IMR-90 (cell line): ENCODE data around the gene ST8SIA4. TPM values are rescaled to one million over a fixed set of nuclear protein-coding genes. Genes with fewer than 3 reads are reported as not detected.

Experiments
- ATAC-seq: fragments of 200-7000 bp; cut with Tn5 transposase; 2 replicates; pipeline ENCODE4 v1.9.1; 2020; ENCODE audit warnings: low read depth, mild to moderate bottlenecking, moderate library complexity
- BruUV-seq: library from RNA; stranded (reverse); fragments of 400-500 nt; replicated peaks from 2 replicates; lab custom pipeline; 2021; lab: Mats Ljungman, UMichigan
- CTCF ChIA-PET: fragments of 300-600 bp; formaldehyde crosslinking; extraction: SDS; loops from one replicate; lab custom pipeline; 2021; ENCODE audit warnings: antibody characterized with exemption; lab: Yijun Ruan, JAX
- POLR2A ChIA-PET: fragments of 300-600 bp; sonication (Branson Sonifier 250); formaldehyde crosslinking; loops from one replicate; lab custom pipeline; 2022; ENCODE audit warnings: antibody characterized with exemption; ENCODE audit not compliant: unreplicated experiment; lab: Charles Lee
- DNase-seq: peaks from one replicate; pipeline ENCODE4 v3.0.0; 2013
- H2AFZ ChIP-seq: replicated peaks from 2 replicates; pipeline ENCODE3; 2013; ENCODE audit warnings: low read length, mild to moderate bottlenecking; ENCODE audit not compliant: poor library complexity
- H2AK5ac ChIP-seq: 2 replicates; pipeline ENCODE4 v1.6.1; 2013; ENCODE audit warnings: low read depth, low read length, inconsistent platforms
- H2AK9ac ChIP-seq: replicated peaks from 2 replicates; pipeline ENCODE3; 2013; ENCODE audit warnings: mild to moderate bottlenecking, low read depth, low read length, moderate library complexity; ENCODE audit not compliant: poor library complexity
- H2BK120ac ChIP-seq: 2 replicates; pipeline ENCODE4 v1.6.1; 2013; ENCODE audit warnings: low read depth, low read length, inconsistent platforms
- H2BK15ac ChIP-seq: 3 replicates; pipeline ENCODE4 v1.6.1; 2013; ENCODE audit warnings: low read depth, low read length, inconsistent platforms
- H2BK20ac ChIP-seq: 2 replicates; pipeline ENCODE4 v1.6.1; 2013; ENCODE audit warnings: low read depth, mild to moderate bottlenecking, inconsistent platforms, low read length, moderate library complexity
- H2BK5ac ChIP-seq: 2 replicates; pipeline ENCODE4 v1.6.1; 2013; ENCODE audit warnings: mild to moderate bottlenecking, low read depth, low read length, inconsistent platforms; ENCODE audit not compliant: poor library complexity, severe bottlenecking
- H3K14ac ChIP-seq: replicated peaks from 2 replicates; pipeline ENCODE4 v1.6.1; 2013; ENCODE audit warnings: low read depth, low read length, inconsistent platforms
- H3K18ac ChIP-seq: 2 replicates; pipeline ENCODE4 v1.6.1; 2013; ENCODE audit warnings: low read depth, low read length, control low read depth
- H3K23ac ChIP-seq: 2 replicates; pipeline ENCODE4 v1.6.1; 2013; ENCODE audit warnings: low read depth, low read length, inconsistent platforms
- H3K27ac ChIP-seq: 2 replicates; pipeline ENCODE4 v1.5.1; 2013; ENCODE audit warnings: mild to moderate bottlenecking, control low read depth, low read length; ENCODE audit not compliant: insufficient read depth
- H3K27me3 ChIP-seq: 2 replicates; pipeline ENCODE4 v1.6.1; 2013; ENCODE audit warnings: low read length; ENCODE audit not compliant: control insufficient read depth, insufficient read depth
- H3K36me3 ChIP-seq: 2 replicates; pipeline ENCODE4 v1.6.1; 2013; ENCODE audit warnings: low read length, mixed read lengths; ENCODE audit not compliant: control insufficient read depth, insufficient read depth
- H3K4ac ChIP-seq: 2 replicates; pipeline ENCODE4 v1.6.1; 2013; ENCODE audit warnings: low read depth, low read length, inconsistent platforms
- H3K4me1 ChIP-seq: 2 replicates; pipeline ENCODE4 v1.6.1; 2013; ENCODE audit warnings: low read length, mixed read lengths; ENCODE audit not compliant: control insufficient read depth, insufficient read depth
- H3K4me2 ChIP-seq: 2 replicates; pipeline ENCODE4 v1.6.1; 2013; ENCODE audit warnings: low read depth, mild to moderate bottlenecking, control low read depth, low read length, moderate library complexity
- H3K4me3 ChIP-seq: 2 replicates; pipeline ENCODE4 v1.5.1; 2013; ENCODE audit warnings: low read depth, mild to moderate bottlenecking, control low read depth, low read length, moderate library complexity; ENCODE audit not compliant: insufficient read depth
- H3K56ac ChIP-seq: 2 replicates; pipeline ENCODE4 v1.6.1; 2013; ENCODE audit warnings: low read length, inconsistent platforms; ENCODE audit not compliant: insufficient read depth; ENCODE audit errors: extremely low read depth
- H3K79me1 ChIP-seq, 2 experiments: 2 replicates each; pipeline ENCODE4 v1.6.1; 2013; ENCODE audit warnings: low read length in 2 of 2, inconsistent platforms in 1 of 2, low read depth in 1 of 2
- H3K9ac ChIP-seq: 2 replicates; pipeline ENCODE4 v1.6.1; 2013; ENCODE audit warnings: low read depth, low read length, control low read depth
- H3K9me1 ChIP-seq: 2 replicates; pipeline ENCODE4 v1.6.1; 2013; ENCODE audit warnings: low read length, inconsistent platforms; ENCODE audit not compliant: insufficient read depth
- H3K9me3 ChIP-seq: 2 replicates; pipeline ENCODE4 v1.6.1; 2013; ENCODE audit warnings: low read length; ENCODE audit not compliant: control insufficient read depth, insufficient read depth
- H4K20me1 ChIP-seq: 2 replicates; pipeline ENCODE4 v1.6.1; 2013; ENCODE audit warnings: low read length, inconsistent platforms; ENCODE audit not compliant: insufficient read depth
- H4K5ac ChIP-seq: 2 replicates; pipeline ENCODE4 v1.6.1; 2013; ENCODE audit warnings: mild to moderate bottlenecking, low read depth, low read length, control low read depth
- H4K8ac ChIP-seq, 2 experiments: 2 replicates each; pipeline ENCODE4 v1.6.1; 2013; ENCODE audit warnings: low read depth in 2 of 2, low read length in 2 of 2, control low read depth in 1 of 2, inconsistent platforms in 1 of 2
- H4K91ac ChIP-seq: 2 replicates; pipeline ENCODE4 v1.6.1; 2013; ENCODE audit warnings: low read depth, low read length, inconsistent platforms; ENCODE audit not compliant: insufficient read depth
- BHLHE40 ChIP-seq: fragments of 150-350 bp; IDR thresholded peaks from 2 replicates; pipeline ENCODE4 v1.6.1; 2016; ENCODE audit warnings: mild to moderate bottlenecking, low read depth, low read length
- CEBPB ChIP-seq: IDR thresholded peaks from 2 replicates; pipeline ENCODE4 v1.6.1; 2012; ENCODE audit warnings: low read depth, low read length, improper control_type of control experiment
- CHD1 ChIP-seq: IDR thresholded peaks from 2 replicates; pipeline ENCODE4 v1.6.1; 2012; ENCODE audit warnings: low read depth, low read length, improper control_type of control experiment
- CTCF ChIP-seq: conservative IDR thresholded peaks from 2 replicates; pipeline ENCODE4 v1.5.1; 2012; ENCODE audit warnings: mild to moderate bottlenecking, low read depth, low read length, improper control_type of control experiment
- ELK1 ChIP-seq: fragments of 150-350 bp; IDR thresholded peaks from 2 replicates; pipeline ENCODE4 v1.6.1; 2016; ENCODE audit warnings: low read depth, mild to moderate bottlenecking, low read length, moderate library complexity, borderline replicate concordance
- FOS ChIP-seq: fragments of 150-350 bp; IDR thresholded peaks from 2 replicates; pipeline ENCODE4 v1.6.1; 2016; ENCODE audit warnings: low read depth, low read length
- MAFK ChIP-seq: IDR thresholded peaks from 2 replicates; pipeline ENCODE4 v1.6.1; 2012; ENCODE audit warnings: low read depth, low read length, improper control_type of control experiment
- MAZ ChIP-seq: IDR thresholded peaks from 2 replicates; pipeline ENCODE4 v1.6.1; 2012; ENCODE audit warnings: low read depth, mild to moderate bottlenecking, low read length, improper control_type of control experiment, moderate library complexity, borderline replicate concordance
- MXI1 ChIP-seq: IDR thresholded peaks from 2 replicates; pipeline ENCODE4 v1.6.1; 2012; ENCODE audit warnings: low read depth, mild to moderate bottlenecking, low read length, moderate library complexity, borderline replicate concordance
- NFE2L2 ChIP-seq: fragments of 150-350 bp; IDR thresholded peaks from 2 replicates; pipeline ENCODE4 v1.6.1; 2016; ENCODE audit warnings: low read depth, mild to moderate bottlenecking, low read length
- POLR2A ChIP-seq: IDR thresholded peaks from 2 replicates; pipeline ENCODE4 v1.6.1; 2012; ENCODE audit warnings: mild to moderate bottlenecking, low read depth, low read length
- RAD21 ChIP-seq: IDR thresholded peaks from 2 replicates; pipeline ENCODE4 v1.6.1; 2012; ENCODE audit warnings: low read length, improper control_type of control experiment
- RCOR1 ChIP-seq: IDR thresholded peaks from 2 replicates; pipeline ENCODE4 v1.6.1; 2012; ENCODE audit warnings: mild to moderate bottlenecking, low read length, improper control_type of control experiment; ENCODE audit not compliant: insufficient replicate concordance
- RFX5 ChIP-seq: IDR thresholded peaks from 2 replicates; pipeline ENCODE4 v1.8.0; 2012; ENCODE audit warnings: low read depth, mild to moderate bottlenecking, low read length, moderate library complexity
- SMC3 ChIP-seq: fragments of 150-350 bp; IDR thresholded peaks from 2 replicates; pipeline ENCODE4 v1.6.1; 2016; ENCODE audit warnings: low read depth, mild to moderate bottlenecking, antibody characterized with exemption, low read length, moderate library complexity
- WGBS, 2 experiments: methylation state at CpG; one replicate each; pipeline versions ENCODE4 v1.1.5 to v1.1.7; 2013; ENCODE audit warnings: missing lambda C conversion rate in 2 of 2; ENCODE audit not compliant: insufficient read length in 1 of 2; ENCODE audit errors: extremely low coverage in 2 of 2; 5-methylcytosine and 5-hydroxymethylcytosine counted together
- dilution Hi-C: fragments of 300-500 bp; cut with HindIII; formaldehyde crosslinking; loops from one replicate; pipeline ENCODE4 v1.14.3; 2018; ENCODE audit warnings: low sequenced_read_pairs; ENCODE audit not compliant: unreplicated experiment
- in situ Hi-C: fragments of 300-500 bp; cut with MboI; formaldehyde crosslinking; loops from 3 replicates; pipeline ENCODE4 v1.14.3; 2019; ENCODE audit warnings: low sequenced_read_pairs, inconsistent platforms, mixed read lengths
- intact Hi-C: fragments of 100-400 bp; cut with micrococcal nuclease; formaldehyde crosslinking; loops from 2 replicates; pipeline ENCODE4 v1.10.0; 2022
- polyA plus RNA-seq, 3 experiments: library from polyadenylated mRNA; depleted of rRNA; stranded (reverse); fragments of >200 nt; gene quantifications; 2 replicates each; pipeline ENCODE4 v1.2.3, GENCODE V29; 2012; ENCODE audit warnings: low replicate concordance in 1 of 3
- total RNA-seq: library from RNA; depleted of rRNA; stranded (reverse); fragments of >200 nt; gene quantifications from 2 replicates; pipeline ENCODE4 v1.2.3, GENCODE V29; 2012

ST8SIA4 gene
- total and polyA plus RNA-seq, 2 of the 4 experiments (the other 2 are of a cell fraction): 0.02 to 0.18 TPM

- Histone ChIP-seq H3K4ac (no peak overlapping the region), H3K23ac (no peak overlapping the region), H2BK20ac (no peak overlapping the region), H3K18ac (no peak overlapping the region), H3K36me3 (no peaks in the 10 kb centered on the region), H2AK9ac (no peak overlapping the region), H2AK5ac (no peak overlapping the region), H4K20me1 (no peaks in the 10 kb centered on the region), H3K9ac (no peak overlapping the region), H4K8ac (no peak overlapping the region), H3K9me1 (no peaks in the 10 kb centered on the region), H2BK5ac (no peak overlapping the region), H2AFZ (no peak overlapping the region), H3K79me1 (no peaks in the 10 kb centered on the region), H2BK15ac (no peak overlapping the region), H3K27me3 (no peaks in the 10 kb centered on the region), H2BK120ac (no peak overlapping the region), H3K4me2 (no peak overlapping the region), H3K9me3 (no peaks in the 10 kb centered on the region), H3K56ac (no peak overlapping the region), H3K27ac (no peak overlapping the region), H3K14ac (no peak overlapping the region), H3K4me1 (no peaks in the 10 kb centered on the region), H4K91ac (no peak overlapping the region), H3K4me3 (no peak overlapping the region), H4K5ac (no peak overlapping the region)
- intact Hi-C loops: no loop called here
- ChIA-PET CTCF (interaction anchor here (0.6 to 0.7 kb wide), 2 partner anchors 63 to 498 kb away, joined by 3 read pairs; no protein-coding TSS in a partner anchor), POLR2A (no interaction called here)
- no CpG with 5 or more reads among the region's 2 CpGs for WGBS, 2 experiments
- in situ Hi-C loops: no loop called here
- DNase-seq (no peak), ATAC-seq (no peak)
- TF ChIP-seq CHD1 (no peak), FOS (no peak), RAD21 (no peak), MAFK (no peak), CEBPB (no peak), NFE2L2 (no peak), POLR2A (no peak), BHLHE40 (no peak), CTCF (no peak), ELK1 (no peak), RCOR1 (no peak), SMC3 (no peak), MAZ (no peak), RFX5 (no peak), MXI1 (no peak)
- no TSS peak for BruUV-seq
- dilution Hi-C loops: no loop called here
These were observed 30.5 kb downstream of the ST8SIA4 start for GRCh38 chr5:100872408-100873190.
